ENCODE data around the gene SPRING1.
A peak's percentile ranks its signal among the peaks of the same experiment; 100 is the strongest.
"Not testable (repeated sequence)": the region's sequence is repeated elsewhere in the genome, so short reads cannot be mapped to it uniquely, and the experiment has no call there.

Gene SPRING1
- 30.2 to 77.3 reads per million in 2 donors for total RNA-seq

GRCh38 chr12:116737774-116738657 lies at the start of gene SPRING1, which contains the start of gene RNFT2:
TSS of gene SPRING1 (minus strand) at chr12:116738069. CDS start at chr12:116737900, 169 bp downstream.
TSS of gene RNFT2 (plus strand) at chr12:116738315. CDS start at chr12:116740498, 2,183 bp downstream.
- DNase-seq, result peak; percentile 97

GRCh38 chr12:116784238-116784612 lies 46.4 kb upstream of the SPRING1 start:
- no peak for DNase-seq

- no peak for DNase-seq
These were observed 45.8 kb upstream of the SPRING1 start for GRCh38 chr12:116783525-116784237.

- no peak for DNase-seq
These were observed 43.1 kb upstream of the SPRING1 start for GRCh38 chr12:116780942-116781341.

GRCh38 chr12:116779597-116779996 lies 41.7 kb upstream of the SPRING1 start:
- DNase-seq, result no peak

GRCh38 chr12:116777245-116777644 lies 39.4 kb upstream of the SPRING1 start:
- DNase-seq, result no peak

GRCh38 chr12:116774020-116774419 lies 36.2 kb upstream of the SPRING1 start:
- DNase-seq, result no peak

- no peak for DNase-seq
These were observed 35.4 kb upstream of the SPRING1 start for GRCh38 chr12:116773276-116773731.

GRCh38 chr12:116771651-116772050 lies 33.8 kb upstream of the SPRING1 start:
- DNase-seq, result no peak

- no peak for DNase-seq
These were observed 28.9 kb upstream of the SPRING1 start for GRCh38 chr12:116766746-116767145.

- DNase-seq, result no peak
These were observed 28.4 kb upstream of the SPRING1 start for GRCh38 chr12:116766285-116766684.

GRCh38 chr12:116765271-116765670 lies 27.4 kb upstream of the SPRING1 start:
- no peak for DNase-seq

- DNase-seq, result no peak
These were observed 23.6 kb upstream of the SPRING1 start for GRCh38 chr12:116761499-116761898.

GRCh38 chr12:116760622-116761020 lies 22.8 kb upstream of the SPRING1 start:
- DNase-seq, result no peak

- DNase-seq, result peak; percentile 9
These were observed 22.1 kb upstream of the SPRING1 start for GRCh38 chr12:116759783-116760621.

- DNase-seq, result not testable (repeated sequence)
These were observed 16.9 kb upstream of the SPRING1 start for GRCh38 chr12:116754783-116755182.

- not testable (repeated sequence) for DNase-seq
These were observed 16.2 kb upstream of the SPRING1 start for GRCh38 chr12:116754097-116754496.

- no peak for DNase-seq
These were observed 12.4 kb upstream of the SPRING1 start for GRCh38 chr12:116750298-116750697.

GRCh38 chr12:116749884-116750283 lies 12.0 kb upstream of the SPRING1 start:
- no peak for DNase-seq

- DNase-seq, result no peak
These were observed 7.7 kb upstream of the SPRING1 start for GRCh38 chr12:116745554-116745953.

- no peak for DNase-seq
These were observed 6.9 kb upstream of the SPRING1 start for GRCh38 chr12:116744766-116745165.

GRCh38 chr12:116742787-116743186 lies 4.9 kb upstream of the SPRING1 start:
- DNase-seq, result not testable (repeated sequence)

All from T-helper 9 cell (primary cell).